Measurements from ENCODE around the gene UBE2V1.

The UBE2V1 gene

DNA sequence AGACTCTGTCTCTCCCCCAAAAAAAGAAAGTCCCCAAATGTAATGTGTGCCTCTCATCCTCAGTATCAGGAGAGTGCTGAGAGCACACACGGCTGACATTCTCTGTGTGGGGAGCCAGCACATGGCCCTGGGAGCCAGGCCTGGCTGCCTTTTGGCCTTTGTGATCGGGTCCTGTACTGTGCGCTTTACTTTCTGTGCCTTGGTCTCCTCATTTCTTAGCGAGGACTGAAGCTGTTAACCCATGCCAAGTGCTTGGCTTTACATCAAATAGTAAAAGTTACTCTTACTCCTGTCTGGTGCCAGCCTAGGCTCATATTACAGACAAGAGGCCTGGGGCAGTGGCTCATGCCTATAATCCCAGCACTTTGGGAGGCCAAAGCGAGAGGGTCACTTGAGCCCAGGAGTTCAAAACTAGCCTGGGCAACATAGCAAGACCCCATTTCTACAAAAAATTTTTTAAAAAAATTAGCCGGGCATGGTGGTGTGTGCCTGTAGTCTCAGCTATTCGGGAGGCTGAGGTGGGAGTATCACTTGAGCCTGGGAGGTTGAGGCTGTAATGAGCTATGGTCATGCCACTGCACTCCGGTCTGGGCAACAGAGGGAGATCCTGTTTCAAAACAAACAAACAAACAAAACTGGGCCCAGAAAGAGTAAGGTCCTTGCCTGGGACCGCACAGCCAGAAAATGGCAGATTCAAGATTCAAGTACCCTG lies 79.8 kb downstream of the UBE2V1 start:
- H3K36me3 Mint-ChIP-seq (ENCODE audit: low read depth): no peaks in the 10 kb centered on the region
- H3K4me3 Mint-ChIP-seq: no peak overlapping the region
- no peaks in the 10 kb centered on the region for H3K4me1 Mint-ChIP-seq (ENCODE audit: low read depth)
- no peak overlapping the region for H3K27ac Mint-ChIP-seq
- H3K9me3 Mint-ChIP-seq: no peaks in the 10 kb centered on the region
- no peaks in the 10 kb centered on the region for H3K27me3 Mint-ChIP-seq

Measured in stimulated activated naive CD8-positive, alpha-beta T cell treated with anti-CD3 and anti-CD28 coated beads, Interleukin-15, Interleukin-2, amounts not matched to agents 100 ng/mL and 50 ng/mL, for 24 hours (primary cell).